Effector CD4-positive, alpha-beta T cell (primary cell): ENCODE measurements around the gene CD44.
A peak's percentile ranks its signal among the peaks of the same experiment; 100 is the strongest.

Experiments
- DNase-seq: peaks from one replicate; pipeline ENCODE4 v3.0.0-alpha.2; 2020

The CD44 gene

GRCh38 chr11:35179466-35180135, 40.6 kb downstream of the CD44 start:
- DNase-seq, result no peak

- DNase-seq, result no peak
Observed at GRCh38 chr11:35180317-35181233, 41.6 kb downstream of the CD44 start.

GRCh38 chr11:35182317-35182939, 43.5 kb downstream of the CD44 start:
- DNase-seq, result no peak

- no peak for DNase-seq
Observed at GRCh38 chr11:35183326-35183925, 44.5 kb downstream of the CD44 start.

GRCh38 chr11:35185696-35186095, 46.7 kb downstream of the CD44 start:
- DNase-seq, result no peak

- DNase-seq, result no peak
Observed at GRCh38 chr11:35187996-35188395, 49.0 kb downstream of the CD44 start.

- no peak for DNase-seq
Observed at GRCh38 chr11:35190804-35191348, 51.9 kb downstream of the CD44 start.

GRCh38 chr11:35192347-35192746, 53.4 kb downstream of the CD44 start:
- DNase-seq, result no peak

GRCh38 chr11:35193767-35194166, 54.8 kb downstream of the CD44 start:
- DNase-seq, result no peak

GRCh38 chr11:35197292-35197691, 58.3 kb downstream of the CD44 start:
- no peak for DNase-seq

GRCh38 chr11:35200811-35201341, 61.9 kb downstream of the CD44 start:
- DNase-seq, result no peak

GRCh38 chr11:35204614-35205013, 65.6 kb downstream of the CD44 start:
- no peak for DNase-seq

- no peak for DNase-seq
Observed at GRCh38 chr11:35206616-35207015, 67.6 kb downstream of the CD44 start.

- DNase-seq, result no peak
Observed at GRCh38 chr11:35207471-35208403, 68.8 kb downstream of the CD44 start.

GRCh38 chr11:35208795-35209194, 69.8 kb downstream of the CD44 start:
- DNase-seq, result no peak

GRCh38 chr11:35210876-35211546, 72.0 kb downstream of the CD44 start:
- DNase-seq, result no peak

GRCh38 chr11:35211952-35212351, 73.0 kb downstream of the CD44 start:
- no peak for DNase-seq

GRCh38 chr11:35214226-35214770, 75.3 kb downstream of the CD44 start:
- DNase-seq, result no peak

GRCh38 chr11:35214792-35215193, 75.8 kb downstream of the CD44 start:
- peak; percentile 21 for DNase-seq

- DNase-seq, result no peak
Observed at GRCh38 chr11:35215945-35216344, 77.0 kb downstream of the CD44 start.
